Neural progenitor cell (in vitro differentiated cells): ENCODE data around the gene KCTD2.
"Not testable (repeated sequence)": the region's sequence is repeated elsewhere in the genome, so short reads cannot be mapped to it uniquely, and the experiment has no call there.

ENCODE experiments used
- CTCF ChIP-seq: fragments of 200-600 bp; sonication (generic); IDR thresholded peaks from 2 replicates; pipeline ENCODE4 v1.5.1; 2017; ENCODE audit warnings: antibody characterized with exemption, mild to moderate bottlenecking
- EZH2 ChIP-seq: fragments of 200-600 bp; sonication (generic); IDR thresholded peaks from 2 replicates; pipeline ENCODE4 v1.6.1; 2017; ENCODE audit warnings: antibody characterized with exemption, mild to moderate bottlenecking, moderate library complexity
- EZH2phosphoT487 ChIP-seq: fragments of 200-600 bp; sonication (generic); IDR thresholded peaks from 2 replicates; pipeline ENCODE4 v1.6.1; 2017; ENCODE audit warnings: antibody characterized with exemption

DNA sequence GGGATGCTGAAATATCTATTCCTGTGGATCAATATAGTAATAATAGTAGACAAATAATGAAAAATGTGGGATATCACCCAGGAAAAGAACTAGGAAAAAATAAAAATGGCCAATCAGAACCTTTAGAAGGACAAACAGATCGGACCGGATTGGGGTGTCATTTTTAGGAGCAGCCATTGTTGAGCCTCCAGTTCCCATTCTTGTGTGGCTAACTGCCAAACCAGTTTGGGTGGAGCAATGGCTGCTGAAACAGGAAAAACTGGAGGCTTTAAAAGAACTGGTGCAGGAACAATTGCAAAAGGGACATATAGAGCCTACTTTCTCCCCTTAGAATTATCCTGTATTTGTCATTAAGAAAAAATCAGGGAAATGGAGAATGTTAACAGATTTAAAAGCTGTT is 20.4 kb upstream of the KCTD2 start:
- not testable (repeated sequence) for TF ChIP-seq CTCF, EZH2, EZH2phosphoT487
